ENCODE results near the gene SYK.

The SYK gene

DNA sequence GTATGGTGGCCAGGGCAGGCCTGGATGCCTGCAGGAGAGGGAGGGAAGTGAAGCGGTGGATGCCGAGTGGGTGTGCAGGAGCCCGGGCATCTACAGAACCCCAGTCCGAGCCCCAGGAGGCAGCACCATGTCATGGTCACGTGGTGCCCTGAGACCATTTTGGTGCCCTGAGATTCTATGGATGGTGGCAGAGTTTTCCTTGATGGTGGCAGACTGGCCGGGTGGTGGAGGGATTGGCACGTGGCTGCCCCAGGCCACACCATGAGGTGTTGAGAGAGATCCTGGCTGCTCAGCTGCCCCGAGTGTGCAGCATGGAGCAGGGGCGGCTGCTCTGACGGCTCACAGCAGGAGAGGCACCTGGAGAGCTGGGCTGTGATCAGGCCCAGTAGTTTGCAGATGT is 52.3 kb downstream of the SYK start:
- no peaks in the 10 kb centered on the region for H3K4me1 ChIP-seq (ENCODE audit: low read length)
- no peak overlapping the region for H3K4me2 ChIP-seq (ENCODE audit: low read length)
- H3K27me3 ChIP-seq (ENCODE audit: low read depth, low read length): no peaks in the 10 kb centered on the region
- H2AFZ ChIP-seq (ENCODE audit: low read depth, low read length): no peak overlapping the region
- TF ChIP-seq EZH2phosphoT487 (IDR thresholded peaks at IDR 0.05; ENCODE audit: low read depth): no peak
- TF ChIP-seq, protein P1, sequence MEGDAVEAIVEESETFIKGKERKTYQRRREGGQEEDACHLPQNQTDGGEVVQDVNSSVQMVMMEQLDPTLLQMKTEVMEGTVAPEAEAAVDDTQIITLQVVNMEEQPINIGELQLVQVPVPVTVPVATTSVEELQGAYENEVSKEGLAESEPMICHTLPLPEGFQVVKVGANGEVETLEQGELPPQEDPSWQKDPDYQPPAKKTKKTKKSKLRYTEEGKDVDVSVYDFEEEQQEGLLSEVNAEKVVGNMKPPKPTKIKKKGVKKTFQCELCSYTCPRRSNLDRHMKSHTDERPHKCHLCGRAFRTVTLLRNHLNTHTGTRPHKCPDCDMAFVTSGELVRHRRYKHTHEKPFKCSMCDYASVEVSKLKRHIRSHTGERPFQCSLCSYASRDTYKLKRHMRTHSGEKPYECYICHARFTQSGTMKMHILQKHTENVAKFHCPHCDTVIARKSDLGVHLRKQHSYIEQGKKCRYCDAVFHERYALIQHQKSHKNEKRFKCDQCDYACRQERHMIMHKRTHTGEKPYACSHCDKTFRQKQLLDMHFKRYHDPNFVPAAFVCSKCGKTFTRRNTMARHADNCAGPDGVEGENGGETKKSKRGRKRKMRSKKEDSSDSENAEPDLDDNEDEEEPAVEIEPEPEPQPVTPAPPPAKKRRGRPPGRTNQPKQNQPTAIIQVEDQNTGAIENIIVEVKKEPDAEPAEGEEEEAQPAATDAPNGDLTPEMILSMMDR (IDR thresholded peaks at IDR 0.05; ENCODE audit: low read depth, low read length): no peak
- peaks cover 77% of the 10 kb centered on the region for H3K36me3 ChIP-seq (replicated peaks; ENCODE audit: low read depth, low read length)
- H3K9me3 ChIP-seq (ENCODE audit: insufficient read depth, low read length): no peaks in the 10 kb centered on the region
- no peak overlapping the region for H3K4me3 ChIP-seq (ENCODE audit: low read length)
- peaks cover 9% of the 10 kb centered on the region; the same call in 1 of the 2 replicates for H4K20me1 ChIP-seq (ENCODE audit: insufficient read depth, low read length)
- peaks cover 73% of the 10 kb centered on the region for H3K79me2 ChIP-seq (ENCODE audit: low read length)
- H3K27ac ChIP-seq (ENCODE audit: low read length): no peak overlapping the region
- H3K9ac ChIP-seq (ENCODE audit: low read length): no peak overlapping the region

DNA sequence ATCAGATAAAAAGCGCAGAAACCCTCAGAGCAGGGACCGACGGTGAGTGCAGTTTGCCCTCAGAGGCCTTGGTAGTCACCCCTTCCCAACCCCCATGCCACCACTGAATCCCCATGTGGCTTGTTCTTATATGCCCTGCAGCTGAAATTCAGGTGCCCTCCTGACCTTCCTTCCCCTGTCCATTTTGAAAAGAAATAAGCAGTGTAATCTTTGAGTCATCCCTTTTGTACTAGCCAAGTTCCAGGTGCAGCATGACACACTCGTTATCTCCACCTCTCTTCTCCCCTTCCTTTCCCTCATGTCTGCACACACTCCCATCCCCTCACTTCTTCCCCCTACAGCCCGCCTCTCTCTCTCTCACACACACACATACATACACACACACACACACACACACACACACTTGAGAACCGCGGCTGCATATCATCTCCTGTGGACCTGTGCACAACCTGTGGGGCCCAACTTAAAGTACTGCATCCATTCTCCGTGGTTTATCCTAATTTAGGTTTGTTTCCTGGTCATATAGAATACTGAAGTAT is 53.1 kb downstream of the SYK start:
- TF ChIP-seq, protein P1 (IDR thresholded peaks at IDR 0.05; ENCODE audit: low read depth, low read length): no peak
- TF ChIP-seq EZH2phosphoT487 (IDR thresholded peaks at IDR 0.05; ENCODE audit: low read depth): no peak
- no peak overlapping the region for H3K4me2 ChIP-seq (ENCODE audit: low read length)
- H2AFZ ChIP-seq (ENCODE audit: low read depth, low read length): no peak overlapping the region
- peaks cover 75% of the 10 kb centered on the region for H3K79me2 ChIP-seq (ENCODE audit: low read length)
- no peaks in the 10 kb centered on the region for H3K4me1 ChIP-seq (ENCODE audit: low read length)
- no peak overlapping the region for H3K27ac ChIP-seq (ENCODE audit: low read length)
- no peak overlapping the region for H3K4me3 ChIP-seq (ENCODE audit: low read length)
- H4K20me1 ChIP-seq (ENCODE audit: insufficient read depth, low read length): peaks cover 12% of the 10 kb centered on the region; the same call in 1 of the 2 replicates
- no peaks in the 10 kb centered on the region for H3K9me3 ChIP-seq (ENCODE audit: insufficient read depth, low read length)
- no peaks in the 10 kb centered on the region for H3K27me3 ChIP-seq (ENCODE audit: low read depth, low read length)
- H3K36me3 ChIP-seq (replicated peaks; ENCODE audit: low read depth, low read length): peaks cover 77% of the 10 kb centered on the region
- no peak overlapping the region for H3K9ac ChIP-seq (ENCODE audit: low read length)

DNA sequence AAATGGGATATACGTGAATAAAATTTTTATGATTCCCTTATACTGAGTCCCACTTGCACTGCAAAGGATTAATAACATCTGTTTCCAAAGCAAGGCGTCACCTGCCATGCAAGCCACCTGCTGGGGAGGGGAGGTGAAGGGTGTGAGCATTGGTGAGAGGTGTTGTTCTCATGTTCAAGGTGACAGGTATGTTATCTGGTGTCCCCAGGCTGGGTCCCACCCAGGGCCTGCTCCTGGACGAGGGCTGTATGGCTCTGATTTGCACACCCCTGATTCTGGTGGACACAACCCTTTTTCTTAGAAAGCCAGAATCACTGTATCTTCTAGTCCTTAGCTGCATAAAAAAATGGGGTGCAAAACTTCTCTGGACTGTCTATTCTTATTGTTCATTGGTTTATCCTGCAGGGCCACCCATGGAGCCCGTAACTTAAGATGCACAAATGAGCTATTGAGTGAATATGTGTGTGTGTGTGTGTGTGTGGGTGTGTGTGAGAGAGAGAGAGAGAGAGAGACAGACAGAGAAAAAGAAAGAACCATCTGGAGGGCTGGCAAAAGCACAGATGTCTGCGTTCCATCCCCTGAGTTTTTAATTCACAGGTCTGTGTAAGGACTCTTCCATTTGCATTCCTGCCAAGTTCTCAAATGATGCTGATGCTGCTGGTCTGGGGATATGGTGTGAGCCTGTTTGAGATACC is 53.7 kb downstream of the SYK start:
- peaks cover 75% of the 10 kb centered on the region for H3K79me2 ChIP-seq (ENCODE audit: low read length)
- no peak overlapping the region for H3K4me2 ChIP-seq (ENCODE audit: low read length)
- no peaks in the 10 kb centered on the region for H3K9me3 ChIP-seq (ENCODE audit: insufficient read depth, low read length)
- H3K4me1 ChIP-seq (ENCODE audit: low read length): no peaks in the 10 kb centered on the region
- no peak for TF ChIP-seq EZH2phosphoT487 (IDR thresholded peaks at IDR 0.05; ENCODE audit: low read depth)
- TF ChIP-seq, protein P1 (IDR thresholded peaks at IDR 0.05; ENCODE audit: low read depth, low read length): no peak
- no peak overlapping the region for H3K27ac ChIP-seq (ENCODE audit: low read length)
- H2AFZ ChIP-seq (ENCODE audit: low read depth, low read length): no peak overlapping the region
- peaks cover 77% of the 10 kb centered on the region for H3K36me3 ChIP-seq (replicated peaks; ENCODE audit: low read depth, low read length)
- H4K20me1 ChIP-seq (ENCODE audit: insufficient read depth, low read length): peaks cover 13% of the 10 kb centered on the region
- H3K9ac ChIP-seq (ENCODE audit: low read length): no peak overlapping the region
- no peak overlapping the region for H3K4me3 ChIP-seq (ENCODE audit: low read length)
- no peaks in the 10 kb centered on the region for H3K27me3 ChIP-seq (ENCODE audit: low read depth, low read length)

DNA sequence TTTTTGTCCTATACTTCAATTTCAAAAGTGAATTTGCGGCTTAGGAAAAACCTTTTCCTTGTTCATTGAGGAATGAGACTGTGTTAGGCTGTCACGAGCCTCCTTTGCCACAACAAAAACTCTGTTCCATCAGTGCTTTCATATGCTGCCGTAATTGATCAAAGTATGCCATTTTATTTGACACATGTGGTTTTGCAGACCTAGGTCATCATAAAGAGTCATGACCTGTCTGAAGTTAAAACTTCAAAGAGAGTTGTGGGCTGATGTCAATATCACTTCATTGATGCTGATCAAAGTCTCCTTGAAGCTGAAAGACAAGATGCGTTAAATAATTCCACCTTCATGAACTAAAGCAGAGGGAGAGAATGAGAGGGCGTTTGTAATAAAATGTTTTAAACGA is 55.5 kb downstream of the SYK start:
- no peak overlapping the region for H3K27ac ChIP-seq (ENCODE audit: low read length)
- no peak overlapping the region for H2AFZ ChIP-seq (ENCODE audit: low read depth, low read length)
- H3K9me3 ChIP-seq (ENCODE audit: insufficient read depth, low read length): no peaks in the 10 kb centered on the region
- H3K36me3 ChIP-seq (replicated peaks; ENCODE audit: low read depth, low read length): peaks cover 82% of the 10 kb centered on the region
- H3K4me3 ChIP-seq (ENCODE audit: low read length): no peak overlapping the region
- peaks cover 21% of the 10 kb centered on the region for H4K20me1 ChIP-seq (ENCODE audit: insufficient read depth, low read length)
- TF ChIP-seq, protein P1 (IDR thresholded peaks at IDR 0.05; ENCODE audit: low read depth, low read length): no peak
- no peak for TF ChIP-seq EZH2phosphoT487 (IDR thresholded peaks at IDR 0.05; ENCODE audit: low read depth)
- no peak overlapping the region for H3K9ac ChIP-seq (ENCODE audit: low read length)
- no peaks in the 10 kb centered on the region for H3K27me3 ChIP-seq (ENCODE audit: low read depth, low read length)
- no peaks in the 10 kb centered on the region for H3K4me1 ChIP-seq (ENCODE audit: low read length)
- peaks cover 71% of the 10 kb centered on the region for H3K79me2 ChIP-seq (ENCODE audit: low read length)
- H3K4me2 ChIP-seq (ENCODE audit: low read length): no peak overlapping the region
